Measurements from ENCODE around the gene ITIH6.
"Not testable (repeated sequence)": the region's sequence is repeated elsewhere in the genome, so short reads cannot be mapped to it uniquely, and the experiment has no call there.

The ITIH6 gene

GRCh38 chrX:54798137-54798536 is at the start of gene ITIH6:
TSS of gene ITIH6 (minus strand) at chrX:54798255. CDS start at chrX:54798210, 45 bp downstream.
- no peak for DNase-seq

GRCh38 chrX:54847700-54848099 is 49.6 kb upstream of the ITIH6 start:
- not testable (repeated sequence) for DNase-seq

- no peak for DNase-seq
Observed at GRCh38 chrX:54843050-54843449, 45.0 kb upstream of the ITIH6 start.

- no peak for DNase-seq
Observed at GRCh38 chrX:54842607-54843006, 44.6 kb upstream of the ITIH6 start.

GRCh38 chrX:54841184-54841874 is 43.3 kb upstream of the ITIH6 start:
- DNase-seq = not testable (repeated sequence)

GRCh38 chrX:54838583-54838982 is 40.5 kb upstream of the ITIH6 start:
- DNase-seq = no peak

- DNase-seq = no peak
Observed at GRCh38 chrX:54826598-54826997, 28.5 kb upstream of the ITIH6 start.

- DNase-seq = no peak
Observed at GRCh38 chrX:54825716-54826438, 27.8 kb upstream of the ITIH6 start.

- DNase-seq = no peak
Observed at GRCh38 chrX:54824722-54825121, 26.7 kb upstream of the ITIH6 start.

GRCh38 chrX:54824195-54824594 is 26.1 kb upstream of the ITIH6 start:
- DNase-seq = no peak

GRCh38 chrX:54821310-54821709 is 23.3 kb upstream of the ITIH6 start:
- DNase-seq = no peak

GRCh38 chrX:54820737-54821136 is 22.7 kb upstream of the ITIH6 start:
- DNase-seq = no peak

GRCh38 chrX:54819201-54819600 is 21.1 kb upstream of the ITIH6 start:
- no peak for DNase-seq

GRCh38 chrX:54818221-54818620 is 20.2 kb upstream of the ITIH6 start:
- DNase-seq = no peak

GRCh38 chrX:54817220-54817820 is 19.3 kb upstream of the ITIH6 start:
- no peak for DNase-seq

GRCh38 chrX:54812306-54812705 is 14.3 kb upstream of the ITIH6 start:
- DNase-seq = no peak

GRCh38 chrX:54811301-54811885 is 13.3 kb upstream of the ITIH6 start:
- DNase-seq = no peak

- DNase-seq = no peak
Observed at GRCh38 chrX:54810532-54810931, 12.5 kb upstream of the ITIH6 start.

GRCh38 chrX:54808605-54809483 is 10.8 kb upstream of the ITIH6 start:
- DNase-seq = peak; percentile 87

GRCh38 chrX:54808109-54808604 is 10.1 kb upstream of the ITIH6 start:
- peak; percentile 16 for DNase-seq

- DNase-seq = no peak
Observed at GRCh38 chrX:54807524-54808108, 9.6 kb upstream of the ITIH6 start, which contains the start of gene MAGED2. TSS of gene MAGED2 (plus strand) at chrX:54807745. CDS start at chrX:54809332, 1,587 bp downstream.

GRCh38 chrX:54799046-54799445 is 991 bp upstream of the ITIH6 start:
- DNase-seq = no peak

Measured in HCEC 1CT (cell line).